ENCODE results near the gene MEI1. TPM values are rescaled to one million over a fixed set of nuclear protein-coding genes. Genes with fewer than 3 reads are reported as not detected.

MEI1 gene
- total and polyA plus RNA-seq, 9 of the 15 experiments (the other 6 are each of a cell fraction or from before 2014, with no cell fraction given): 0.08 to 0.68 (median 0.18) TPM; not detected in 2

DNA sequence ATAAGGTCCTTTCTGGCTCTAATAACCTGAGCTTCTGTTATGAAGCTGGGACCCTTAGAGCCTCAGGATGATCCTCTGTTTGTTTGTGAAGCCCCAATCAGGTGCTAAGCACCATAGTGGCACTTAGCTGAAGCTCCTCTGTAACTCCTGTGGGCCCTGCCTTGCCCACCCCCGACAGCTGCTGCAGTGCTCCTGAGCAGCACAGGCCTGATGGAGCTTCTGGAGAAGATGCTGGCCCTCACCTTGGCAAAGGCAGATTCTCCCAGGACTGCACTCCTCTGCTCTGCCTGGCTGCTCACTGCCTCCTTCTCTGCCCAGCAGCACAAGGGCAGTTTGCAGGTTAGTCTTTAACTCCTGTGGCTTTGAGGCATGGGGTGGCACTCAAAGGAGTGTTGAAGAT is 82.2 kb downstream of the MEI1 start:
- peaks cover 0 to 6% of the 10 kb centered on the region in 2 experiments; a peak in 2 of 5 replicates for H3K4me1 ChIP-seq (replicated peaks in 1 of 2; ENCODE audit: control insufficient read depth in 2 of 2, insufficient read depth in 2 of 2, low read length in 2 of 2)
- H3K4me3 ChIP-seq: no peak overlapping the region
- intact Hi-C loops (cut with micrococcal nuclease): no loop called here
- ChIA-PET CTCF (ENCODE audit: low intra/inter-chr PET ratio) (no interaction called here), POLR2A (interaction anchor here (0.6 to 2.1 kb wide), 7 partner anchors 10 to 93 kb away, joined by 3 to 9 read pairs (median 4); partner anchors contain the start of genes CCDC134 and SNU13)
- no peak overlapping the region for H3K27ac ChIP-seq (ENCODE audit: extremely low read depth, low read depth, low read length)
- no peaks in the 10 kb centered on the region for H3K36me3 ChIP-seq (ENCODE audit: control insufficient read depth, insufficient read depth, low read length)
- no peak overlapping the region for H3K9ac ChIP-seq (ENCODE audit: insufficient read depth in 1 of 2, low read depth in 2 of 2, low read length in 2 of 2)
- peak overlapping the region; percentile 87 for H2AFZ ChIP-seq (ENCODE audit: low read depth, low read length)
- no peaks in the 10 kb centered on the region for H3K27me3 ChIP-seq (ENCODE audit: control insufficient read depth in 2 of 2, insufficient read depth in 2 of 2, low read length in 2 of 2)
- in situ Hi-C loops (cut with MboI): no loop called here
- no peak for FAIRE-seq
- ATAC-seq: no peak
- WGBS (ENCODE audit: insufficient coverage, low coverage, missing lambda C conversion rate): 0% methylated on average over 1 of the region's 1 CpG
- peak overlapping the region; percentile 25; the same call in 1 of the 2 replicates for H3K4me2 ChIP-seq (ENCODE audit: insufficient read depth, low read length)
- no peak for DNase-seq (ENCODE audit: extremely low read depth in 1 of 4, low spot score in 3 of 4)
- TF ChIP-seq RB1 (IDR thresholded peaks at IDR 0.05; ENCODE audit: low read depth) (no peak), FOXP1 (CRISPR knock-in tag; IDR thresholded peaks at IDR 0.05) (no peak), PPARD (CRISPR knock-in tag; IDR thresholded peaks at IDR 0.05) (no peak), ZKSCAN8 (CRISPR knock-in tag; IDR thresholded peaks at IDR 0.05) (no peak), TGIF2 (CRISPR knock-in tag; IDR thresholded peaks at IDR 0.05) (no peak), CREB3L1 (IDR thresholded peaks at IDR 0.05; ENCODE audit: borderline replicate concordance, low read depth) (0 out of 2 replicates have a peak, but pooled peaks have one; percentile 7), HNRNPLL (IDR thresholded peaks at IDR 0.05; ENCODE audit: low read depth, low read length, poor library complexity, severe bottlenecking) (no peak), POLR2B (IDR thresholded peaks at IDR 0.05; ENCODE audit: low read depth, partially characterized antibody) (no peak), TEAD4 (IDR thresholded peaks at IDR 0.05; ENCODE audit: low read length) (no peak), TEAD4 (CRISPR knock-in tag; IDR thresholded peaks at IDR 0.05; ENCODE audit: borderline replicate concordance) (no peak), ZNF707 (CRISPR knock-in tag; conservative IDR thresholded peaks at IDR 0.05) (no peak), GABPA (tag; conservative IDR thresholded peaks at IDR 0.05; ENCODE audit: low read depth) (peak; percentile 25; the same call in 1 of the 2 replicates), MCM2 (IDR thresholded peaks at IDR 0.05; ENCODE audit: low read depth) (no peak)
- no peaks in the 10 kb centered on the region for H4K20me1 ChIP-seq (replicated peaks; ENCODE audit: control insufficient read depth, insufficient read depth, low read length)
- H3K9me1 ChIP-seq (ENCODE audit: control insufficient read depth, insufficient read depth, low read length): no peaks in the 10 kb centered on the region
- no peaks in the 10 kb centered on the region for H3K9me3 ChIP-seq (replicated peaks; ENCODE audit: control insufficient read depth, insufficient read depth, low read depth, low read length)
- no TSS peak for BruUV-seq (replicated peaks)
- no peaks in the 10 kb centered on the region for H3K79me2 ChIP-seq (ENCODE audit: control insufficient read depth, insufficient read depth, low read length)

All from K562 (cell line).